T-cell (primary cell): ENCODE data around the gene SNCG. TPM values are rescaled to one million over a fixed set of nuclear protein-coding genes. Genes with fewer than 3 reads are reported as not detected.
"Not testable (repeated sequence)": the region's sequence is repeated elsewhere in the genome, so short reads cannot be mapped to it uniquely, and the experiment has no call there.

ENCODE experiments used
- ATAC-seq, 4 experiments: fragments of 200-7000 bp in 3 of 4; fragments of 150-1000 bp in 1 of 4; cut with Tn5 transposase; replicated peaks in 1 of 4; 1 replicate in 3 of 4; 2 replicates in 1 of 4; pipeline ENCODE4 v1.10.0; 2021; ENCODE audit warnings: moderate library complexity in 3 of 4, mild to moderate bottlenecking in 2 of 4, moderate number of reproducible peaks in 1 of 4
- CTCF ChIA-PET, 2 donors: fragments of 300-600 bp; sonication (Branson Sonifier 250); formaldehyde crosslinking; loops; one replicate each; lab custom pipeline; 2022; ENCODE audit warnings: antibody characterized with exemption in 2 of 2; lab: Charles Lee
- POLR2A ChIA-PET, 2 donors: fragments of 300-600 bp; sonication (Branson Sonifier 250); formaldehyde crosslinking; loops; one replicate each; lab custom pipeline; 2022; ENCODE audit warnings: antibody characterized with exemption in 2 of 2; lab: Charles Lee
- DNase-seq, 35 experiments: peaks; one replicate each; pipeline versions ENCODE4 v3.0.0 to v3.0.0-alpha.2; 2013 to 2023
- H3K27ac ChIP-seq: one replicate; pipeline ENCODE4 v1.5.1; 2013; ENCODE audit warnings: low read length
- H3K27me3 ChIP-seq, 2 experiments: replicated peaks in 1 of 2; 1 replicate in 1 of 2; 2 replicates in 1 of 2; pipeline versions ENCODE4 v1.6.1 to v1.7.0; 2013; ENCODE audit warnings: low read length in 1 of 2, mixed read lengths in 1 of 2; ENCODE audit not compliant: control insufficient read depth in 2 of 2, insufficient read depth in 2 of 2; ENCODE audit errors: extremely low read depth in 1 of 2
- H3K36me3 ChIP-seq, 2 donors: 1 replicate in 1 of 2; 2 replicates in 1 of 2; pipeline versions ENCODE4 v1.6.1 to v1.7.0; 2013; ENCODE audit warnings: low read length in 1 of 2; ENCODE audit not compliant: control insufficient read depth in 2 of 2, insufficient read depth in 1 of 2; ENCODE audit errors: extremely low read depth in 1 of 2
- H3K4me1 ChIP-seq, 2 experiments: 1 replicate in 1 of 2; 2 replicates in 1 of 2; pipeline versions ENCODE4 v1.6.1 to v1.7.0; 2013; ENCODE audit warnings: low read length in 2 of 2, mixed read lengths in 1 of 2; ENCODE audit not compliant: insufficient read depth in 2 of 2, control insufficient read depth in 1 of 2; ENCODE audit errors: extremely low read depth in 1 of 2
- H3K4me3 ChIP-seq, 2 donors: 1 replicate in 1 of 2; 2 replicates in 1 of 2; pipeline versions ENCODE4 v1.5.1 to v1.7.0; 2013; ENCODE audit warnings: mild to moderate bottlenecking in 2 of 2, low read length in 1 of 2, moderate library complexity in 1 of 2; ENCODE audit not compliant: control insufficient read depth in 1 of 2; ENCODE audit errors: extremely low read depth in 1 of 2
- H3K9me3 ChIP-seq: 2 replicates; pipeline ENCODE4 v1.7.0; 2013
- H3K27ac Mint-ChIP-seq, 2 donors: one replicate each; pipeline ENCODE4 v1.8.0; 2020 to 2021; ENCODE audit warnings: mild to moderate bottlenecking in 2 of 2, mixed read lengths in 2 of 2
- H3K27me3 Mint-ChIP-seq, 2 donors: one replicate each; pipeline ENCODE4 v1.8.0; 2021 to 2022; ENCODE audit warnings: mixed read lengths in 2 of 2
- H3K36me3 Mint-ChIP-seq: one replicate; pipeline ENCODE4 v1.8.0; 2021; ENCODE audit warnings: mixed read lengths
- H3K4me1 Mint-ChIP-seq, 3 donors: one replicate each; pipeline ENCODE4 v1.8.0; 2020 to 2022; ENCODE audit warnings: mixed read lengths in 3 of 3, mild to moderate bottlenecking in 1 of 3
- H3K4me3 Mint-ChIP-seq, 3 donors: one replicate each; pipeline ENCODE4 v1.8.0; 2020 to 2022; ENCODE audit warnings: mild to moderate bottlenecking in 3 of 3, mixed read lengths in 3 of 3, moderate library complexity in 3 of 3
- H3K9me3 Mint-ChIP-seq, 3 donors: one replicate each; pipeline ENCODE4 v1.8.0; 2020 to 2022; ENCODE audit warnings: mixed read lengths in 3 of 3
- WGBS: methylation state at CpG from one replicate; pipeline ENCODE4 v1.1.5; 2013; ENCODE audit warnings: missing lambda C conversion rate; ENCODE audit not compliant: insufficient coverage; 5-methylcytosine and 5-hydroxymethylcytosine counted together
- total RNA-seq, 35 experiments: library from RNA in 6 of 35; stranded (reverse) in 6 of 35; fragments of 120-200 nt in 1 of 35; gene quantifications; one replicate each; pipeline versions ENCODE4 v1.2.1 to v1.2.4 and lab custom pipeline; 2013 to 2026

The SNCG gene
- total RNA-seq, 5 donors from 2014 or later (not counting 1 experiment from before 2014, with no cell fraction given) = 0.41 to 0.66 (median 0.44) TPM; not detected in 2

GRCh38 chr10:86976362-86977056, 18.1 kb downstream of the SNCG start:
- CTCF ChIA-PET = interaction anchor here in 1 of 2 donors (0.6 kb wide), 1 partner anchor 229 kb away, joined by 4 read pairs; no protein-coding TSS in a partner anchor

GRCh38 chr10:86978457-86978856, 20.1 kb downstream of the SNCG start:
- WGBS = 100% methylated on average over 1 of the region's 3 CpGs
- DNase-seq, POLR2A ChIA-PET, H3K4me3 ChIP-seq, H3K9me3 ChIP-seq, ATAC-seq, H3K4me3 Mint-ChIP-seq, H3K36me3 Mint-ChIP-seq, H3K27me3 ChIP-seq, H3K9me3 Mint-ChIP-seq, H3K27ac ChIP-seq, H3K27ac Mint-ChIP-seq, H3K27me3 Mint-ChIP-seq, H3K4me1 ChIP-seq, H3K36me3 ChIP-seq, CTCF ChIA-PET, H3K4me1 Mint-ChIP-seq: not testable (repeated sequence)

More at GRCh38 chr10:86976362-86977056, 18.1 kb downstream of the SNCG start:
- POLR2A ChIA-PET = no interaction called here
- Histone ChIP-seq H3K9me3 (no peaks in the 10 kb centered on the region), H3K36me3 (no peaks in the 10 kb centered on the region), H3K4me3 (no peak overlapping the region), H3K27ac (no peak overlapping the region), H3K27me3 (peaks cover 0 to 9% of the 10 kb centered on the region in 2 experiments), H3K4me1 (peaks cover 0 to 7% of the 10 kb centered on the region in 2 experiments)
- Mint-ChIP-seq H3K36me3 (no peaks in the 10 kb centered on the region), H3K4me3 (no peak overlapping the region), H3K9me3 (no peaks in the 10 kb centered on the region), H3K27me3 (peaks cover 0 to 2% of the 10 kb centered on the region in 2 donors), H3K4me1 (peaks cover 9 to 15% (median 9%) of the 10 kb centered on the region in 3 donors), H3K27ac (no peak overlapping the region)
- DNase-seq = no peak
- ATAC-seq = no peak
- 100% methylated on average over 1 of the region's 5 CpGs for WGBS

- no peaks in the 10 kb centered on the region for H3K9me3 ChIP-seq
- WGBS = 90% methylated on average over 4 of the region's 4 CpGs
- Mint-ChIP-seq H3K27me3 (peaks cover 0 to 2% of the 10 kb centered on the region in 2 donors), H3K27ac (no peak overlapping the region), H3K4me3 (no peak overlapping the region), H3K36me3 (no peaks in the 10 kb centered on the region), H3K4me1 (no peaks in the 10 kb centered on the region), H3K9me3 (no peaks in the 10 kb centered on the region)
- ATAC-seq = no peak
- H3K4me1 ChIP-seq = no peaks in the 10 kb centered on the region
- no peak overlapping the region for H3K27ac ChIP-seq
- peaks cover 0 to 9% of the 10 kb centered on the region in 2 experiments for H3K27me3 ChIP-seq
- ChIA-PET CTCF (interaction anchor here in 1 of 2 donors (0.6 kb wide), 1 partner anchor 612 kb away, joined by 3 read pairs; no protein-coding TSS in a partner anchor), POLR2A (no interaction called here)
- no peak for DNase-seq
- H3K36me3 ChIP-seq = no peaks in the 10 kb centered on the region
- no peak overlapping the region for H3K4me3 ChIP-seq
Observed at GRCh38 chr10:86979296-86979818, 21.0 kb downstream of the SNCG start.

GRCh38 chr10:86979977-86980448, 21.6 kb downstream of the SNCG start:
- POLR2A ChIA-PET = no interaction called here
- no peaks in the 10 kb centered on the region for H3K36me3 Mint-ChIP-seq
- H3K27ac Mint-ChIP-seq = no peak overlapping the region
- no peaks in the 10 kb centered on the region for H3K9me3 Mint-ChIP-seq
- ATAC-seq (no peak), DNase-seq (no peak)
- no peaks in the 10 kb centered on the region for H3K4me1 ChIP-seq
- peaks cover 0 to 9% of the 10 kb centered on the region in 2 experiments for H3K27me3 ChIP-seq
- CTCF ChIA-PET = interaction anchor here in 1 of 2 donors (0.6 kb wide), 1 partner anchor 13 kb away, joined by 3 read pairs; no protein-coding TSS in a partner anchor
- H3K4me3 Mint-ChIP-seq = no peak overlapping the region
- no peaks in the 10 kb centered on the region for H3K9me3 ChIP-seq
- no peaks in the 10 kb centered on the region for H3K4me1 Mint-ChIP-seq
- H3K36me3 ChIP-seq = no peaks in the 10 kb centered on the region
- H3K27me3 Mint-ChIP-seq = peaks cover 0 to 2% of the 10 kb centered on the region in 2 donors
- no peak overlapping the region for H3K4me3 ChIP-seq
- no CpG with 5 or more reads among the region's 3 CpGs for WGBS
- no peak overlapping the region for H3K27ac ChIP-seq

GRCh38 chr10:86981020-86981419, 22.6 kb downstream of the SNCG start:
- H3K27ac Mint-ChIP-seq, H3K9me3 ChIP-seq, H3K36me3 ChIP-seq, POLR2A ChIA-PET, H3K4me1 Mint-ChIP-seq, H3K36me3 Mint-ChIP-seq, ATAC-seq, H3K4me3 Mint-ChIP-seq, H3K4me1 ChIP-seq, H3K4me3 ChIP-seq, H3K27me3 ChIP-seq, H3K27ac ChIP-seq, H3K27me3 Mint-ChIP-seq, H3K9me3 Mint-ChIP-seq, CTCF ChIA-PET, DNase-seq: not testable (repeated sequence)
- 85% methylated on average over 4 of the region's 6 CpGs for WGBS

GRCh38 chr10:86981716-86982115, 23.3 kb downstream of the SNCG start:
- Histone ChIP-seq H3K9me3 (no peaks in the 10 kb centered on the region), H3K36me3 (no peaks in the 10 kb centered on the region), H3K4me3 (no peak overlapping the region), H3K27me3 (peaks cover 0 to 9% of the 10 kb centered on the region in 2 experiments), H3K4me1 (no peaks in the 10 kb centered on the region), H3K27ac (no peak overlapping the region)
- POLR2A ChIA-PET = no interaction called here
- H3K27me3 Mint-ChIP-seq = peaks cover 0 to 2% of the 10 kb centered on the region in 2 donors
- CTCF ChIA-PET = no interaction called here
- no peaks in the 10 kb centered on the region for H3K36me3 Mint-ChIP-seq
- no peak for ATAC-seq
- no peak overlapping the region for H3K27ac Mint-ChIP-seq
- DNase-seq = no peak
- H3K9me3 Mint-ChIP-seq = no peaks in the 10 kb centered on the region
- 100% methylated on average over 1 of the region's 5 CpGs for WGBS
- no peaks in the 10 kb centered on the region for H3K4me1 Mint-ChIP-seq
- no peak overlapping the region for H3K4me3 Mint-ChIP-seq
